Left lobe of liver (tissue), 2 donors: ENCODE data around the gene CYCS. TPM values are rescaled to one million over a fixed set of nuclear protein-coding genes. Genes with fewer than 3 reads are reported as not detected.

Experiments used
- ATAC-seq: fragments of 200-7000 bp; cut with Tn5 transposase; one replicate; pipeline ENCODE4 v1.9.1; 2020; ENCODE audit warnings: mild to moderate bottlenecking, moderate library complexity
- DNase-seq: peaks from one replicate; pipeline ENCODE4 v3.0.0-alpha.2; 2020; ENCODE audit warnings: low spot score
- total RNA-seq: library from RNA; stranded (reverse); gene quantifications from one replicate; pipeline ENCODE4 v1.2.1, GENCODE V29; 2021
- donor health status: DM: no; HTN: no; CAD: no; lungs with moderate emphysema.
- donor health status: DM: no; HTN: yes; CAD: no.

CYCS gene
- total RNA-seq, 1 donor from 2014 or later, result 46.6 TPM

GRCh38 chr7:25075459-25075858 is 49.6 kb downstream of the CYCS start:
- ATAC-seq (no peak), DNase-seq (no peak)

GRCh38 chr7:25073451-25073850 is 51.6 kb downstream of the CYCS start:
- ATAC-seq (no peak), DNase-seq (no peak)

Other genes starting within 250 kb of the CYCS start
- gene OSBPL3, start 145.1 kb downstream of the CYCS start, total RNA-seq, result 0.58 TPM
- gene NPVF, start 103.2 kb upstream of the CYCS start, total RNA-seq, result not detected